Right lobe of liver (tissue), 4 donors: ENCODE results near the gene SLC17A3.

Experiments used
- POLR2A ChIP-seq: fragments of 450-650 bp; IDR thresholded peaks from one replicate; pipeline ENCODE4 v1.6.1; 2017; ENCODE audit warnings: antibody characterized with exemption, mild to moderate bottlenecking
- TF ChIP-seq, protein P1 (sequence below), 4 donors: fragments of 200-600 bp in 3 of 4; fragments of 450-650 bp in 1 of 4; IDR thresholded peaks; one replicate each; pipeline versions ENCODE4 v1.5.1 to v1.8.0; 2016 to 2022; ENCODE audit warnings: antibody characterized with exemption in 4 of 4, mild to moderate bottlenecking in 2 of 4
- donor health status: DM: no; HTN: no; CAD: no.
- donor health status: DM: no; HTN: no; CAD: no.
- donor health status: DM: no; HTN: yes; CAD: no.

DNA sequence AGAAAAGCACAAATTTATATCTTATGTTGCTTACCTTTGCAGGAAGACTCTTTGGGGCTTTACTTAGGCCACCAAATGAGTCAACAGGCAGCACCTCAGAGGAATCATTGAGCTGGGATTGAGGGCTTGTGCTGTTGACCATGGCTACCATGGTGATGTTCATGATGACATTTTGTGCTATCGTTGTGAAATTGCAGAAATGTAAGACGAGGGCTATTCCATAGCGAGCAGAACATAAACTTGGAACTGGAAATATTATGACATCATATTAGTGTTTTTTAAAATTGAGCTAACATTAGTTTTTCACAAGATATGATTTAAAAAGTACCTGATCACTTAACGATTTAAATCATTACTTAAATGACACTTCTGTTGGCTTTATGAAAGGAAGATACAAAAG lies 11.8 kb downstream of the SLC17A3 start:
- TF ChIP-seq, protein P1, sequence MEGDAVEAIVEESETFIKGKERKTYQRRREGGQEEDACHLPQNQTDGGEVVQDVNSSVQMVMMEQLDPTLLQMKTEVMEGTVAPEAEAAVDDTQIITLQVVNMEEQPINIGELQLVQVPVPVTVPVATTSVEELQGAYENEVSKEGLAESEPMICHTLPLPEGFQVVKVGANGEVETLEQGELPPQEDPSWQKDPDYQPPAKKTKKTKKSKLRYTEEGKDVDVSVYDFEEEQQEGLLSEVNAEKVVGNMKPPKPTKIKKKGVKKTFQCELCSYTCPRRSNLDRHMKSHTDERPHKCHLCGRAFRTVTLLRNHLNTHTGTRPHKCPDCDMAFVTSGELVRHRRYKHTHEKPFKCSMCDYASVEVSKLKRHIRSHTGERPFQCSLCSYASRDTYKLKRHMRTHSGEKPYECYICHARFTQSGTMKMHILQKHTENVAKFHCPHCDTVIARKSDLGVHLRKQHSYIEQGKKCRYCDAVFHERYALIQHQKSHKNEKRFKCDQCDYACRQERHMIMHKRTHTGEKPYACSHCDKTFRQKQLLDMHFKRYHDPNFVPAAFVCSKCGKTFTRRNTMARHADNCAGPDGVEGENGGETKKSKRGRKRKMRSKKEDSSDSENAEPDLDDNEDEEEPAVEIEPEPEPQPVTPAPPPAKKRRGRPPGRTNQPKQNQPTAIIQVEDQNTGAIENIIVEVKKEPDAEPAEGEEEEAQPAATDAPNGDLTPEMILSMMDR (IDR thresholded peaks at IDR 0.05) = no peak
- no peak for TF ChIP-seq POLR2A
